B cell (primary cell): Measurements from ENCODE around the gene UBL4A. TPM values are rescaled to one million over a fixed set of nuclear protein-coding genes. Genes with fewer than 3 reads are reported as not detected.
A peak's percentile ranks its signal among the peaks of the same experiment; 100 is the strongest.

Experiments
- ATAC-seq: fragments of 200-7000 bp; cut with Tn5 transposase; one replicate; pipeline ENCODE4 v1.10.0; 2021; ENCODE audit warnings: low read depth, mild to moderate bottlenecking, moderate number of reproducible peaks, moderate library complexity
- CTCF ChIA-PET: fragments of 350-600 bp; sonication (Branson Sonifier 250); formaldehyde crosslinking; loops from one replicate; lab custom pipeline; 2021; ENCODE audit warnings: antibody characterized with exemption, inconsistent platforms; lab: Charles Lee
- POLR2A ChIA-PET: fragments of 350-600 bp; sonication (Branson Sonifier 250); formaldehyde crosslinking; loops from one replicate; lab custom pipeline; 2021; ENCODE audit warnings: antibody characterized with exemption; lab: Charles Lee
- DNase-seq: peaks from one replicate; pipeline ENCODE4 v3.0.0; 2013
- H2AFZ ChIP-seq: 2 replicates; pipeline ENCODE4 v1.6.1; 2012; ENCODE audit warnings: mild to moderate bottlenecking, low read depth, low read length; ENCODE audit not compliant: insufficient read depth, poor library complexity, severe bottlenecking
- H3K27ac ChIP-seq, 2 donors: 1 replicate in 1 of 2; 2 replicates in 1 of 2; pipeline ENCODE4 v1.5.1; 2012 to 2013; ENCODE audit warnings: low read length in 2 of 2, mild to moderate bottlenecking in 2 of 2, moderate library complexity in 1 of 2
- H3K27me3 ChIP-seq, 4 experiments: fragments of 200-600 bp in 1 of 4; sonication (generic) in 1 of 4; replicated peaks in 1 of 4; 1 replicate in 2 of 4; 2 replicates in 2 of 4; pipeline versions ENCODE4 v1.6.1 to v1.7.0; 2013 to 2016; ENCODE audit warnings: low read length in 3 of 4, mild to moderate bottlenecking in 2 of 4, mixed read lengths in 1 of 4, moderate library complexity in 1 of 4; ENCODE audit not compliant: insufficient read depth in 4 of 4, control insufficient read depth in 3 of 4; ENCODE audit errors: control extremely low read depth in 1 of 4
- H3K36me3 ChIP-seq, 2 experiments: replicated peaks in 1 of 2; 1 replicate in 1 of 2; 2 replicates in 1 of 2; pipeline versions ENCODE4 v1.6.1 to v1.7.1; 2013; ENCODE audit warnings: low read length in 1 of 2; ENCODE audit not compliant: insufficient read depth in 2 of 2, control insufficient read depth in 1 of 2; ENCODE audit errors: control extremely low read depth in 1 of 2, extremely low read depth in 1 of 2
- H3K4me1 ChIP-seq, 2 donors: fragments of 200-600 bp in 1 of 2; sonication (generic) in 1 of 2; 1 replicate in 1 of 2; 2 replicates in 1 of 2; pipeline versions ENCODE4 v1.5.1 to v1.6.1; 2013 to 2017; ENCODE audit warnings: low read length in 2 of 2; ENCODE audit not compliant: control insufficient read depth in 2 of 2, insufficient read depth in 2 of 2
- H3K4me2 ChIP-seq: replicated peaks from 2 replicates; pipeline ENCODE3; 2012; ENCODE audit warnings: mild to moderate bottlenecking, low read depth, low read length; ENCODE audit not compliant: poor library complexity, severe bottlenecking
- H3K4me3 ChIP-seq, 5 experiments: fragments of 200-600 bp in 1 of 5; sonication (generic) in 1 of 5; 1 replicate in 3 of 5; 2 replicates in 2 of 5; pipeline versions ENCODE4 v1.5.1 to v1.7.0; 2011 to 2016; ENCODE audit warnings: low read length in 4 of 5, mild to moderate bottlenecking in 4 of 5, low read depth in 2 of 5, control low read depth in 1 of 5, moderate library complexity in 1 of 5; ENCODE audit not compliant: insufficient read depth in 1 of 5; ENCODE audit errors: control extremely low read depth in 1 of 5, extremely low read depth in 1 of 5
- H3K79me2 ChIP-seq: fragments of 200-600 bp; sonication (generic); one replicate; pipeline ENCODE4 v1.6.0; 2016; ENCODE audit warnings: low read length; ENCODE audit not compliant: control insufficient read depth, insufficient read depth
- H3K9ac ChIP-seq: fragments of 200-600 bp; sonication (generic); 2 replicates; pipeline ENCODE4 v1.6.1; 2017; ENCODE audit warnings: mild to moderate bottlenecking, low read length, moderate library complexity
- H3K9me3 ChIP-seq, 3 donors: one replicate each; pipeline versions ENCODE4 v1.6.1 to v1.7.1; 2013; ENCODE audit warnings: low read length in 2 of 3; ENCODE audit not compliant: control insufficient read depth in 2 of 3, insufficient read depth in 1 of 3; ENCODE audit errors: control extremely low read depth in 1 of 3
- H4K20me1 ChIP-seq: 2 replicates; pipeline ENCODE4 v1.6.0; 2012; ENCODE audit warnings: mild to moderate bottlenecking, low read length; ENCODE audit not compliant: insufficient read depth, control insufficient read depth, poor library complexity, severe bottlenecking
- H3K27ac Mint-ChIP-seq: one replicate; pipeline ENCODE4 v1.8.0; 2021; ENCODE audit warnings: mixed read lengths
- H3K27me3 Mint-ChIP-seq: one replicate; pipeline ENCODE4 v1.8.0; 2021; ENCODE audit warnings: mixed read lengths
- H3K4me1 Mint-ChIP-seq: one replicate; pipeline ENCODE4 v1.8.0; 2021; ENCODE audit warnings: mixed read lengths
- H3K4me3 Mint-ChIP-seq: one replicate; pipeline ENCODE4 v1.8.0; 2021; ENCODE audit warnings: mixed read lengths
- H3K9me3 Mint-ChIP-seq: one replicate; pipeline ENCODE4 v1.8.0; 2022; ENCODE audit warnings: mixed read lengths; ENCODE audit not compliant: insufficient read depth
- CTCF ChIP-seq: fragments of 200-600 bp; IDR thresholded peaks from one replicate; pipeline ENCODE4 v1.8.0; 2022; ENCODE audit warnings: antibody characterized with exemption, mild to moderate bottlenecking
- EZH2 ChIP-seq: IDR thresholded peaks from 2 replicates; pipeline ENCODE4 v1.6.1; 2012; ENCODE audit warnings: borderline replicate concordance, low read depth, mild to moderate bottlenecking, moderate library complexity, low read length; ENCODE audit not compliant: insufficient read depth, poor library complexity, severe bottlenecking
- WGBS: methylation state at CpG from one replicate; pipeline ENCODE4 v1.1.5; 2013; ENCODE audit warnings: missing lambda C conversion rate; ENCODE audit not compliant: insufficient coverage; 5-methylcytosine and 5-hydroxymethylcytosine counted together
- intact Hi-C: fragments of 100-400 bp; cut with micrococcal nuclease; formaldehyde crosslinking; loops from one replicate; pipeline ENCODE4 v1.10.0; 2022
- polyA plus RNA-seq: library from polyadenylated mRNA; depleted of rRNA; stranded (reverse); fragments of >200 nt; gene quantifications from 2 replicates; pipeline ENCODE4 v1.2.3, GENCODE V29; 2012
- total RNA-seq, 2 donors: library from RNA; stranded (reverse); fragments of 120-200 nt in 1 of 2; gene quantifications; 1 replicate in 1 of 2; 2 replicates in 1 of 2; pipeline versions ENCODE4 v1.2.3 to v1.2.4, GENCODE V29; 2013 to 2022

UBL4A gene
- total and polyA plus RNA-seq, 2 donors (not counting 1 experiment from before 2014, with no cell fraction given), result 13.1 to 23.3 TPM

DNA sequence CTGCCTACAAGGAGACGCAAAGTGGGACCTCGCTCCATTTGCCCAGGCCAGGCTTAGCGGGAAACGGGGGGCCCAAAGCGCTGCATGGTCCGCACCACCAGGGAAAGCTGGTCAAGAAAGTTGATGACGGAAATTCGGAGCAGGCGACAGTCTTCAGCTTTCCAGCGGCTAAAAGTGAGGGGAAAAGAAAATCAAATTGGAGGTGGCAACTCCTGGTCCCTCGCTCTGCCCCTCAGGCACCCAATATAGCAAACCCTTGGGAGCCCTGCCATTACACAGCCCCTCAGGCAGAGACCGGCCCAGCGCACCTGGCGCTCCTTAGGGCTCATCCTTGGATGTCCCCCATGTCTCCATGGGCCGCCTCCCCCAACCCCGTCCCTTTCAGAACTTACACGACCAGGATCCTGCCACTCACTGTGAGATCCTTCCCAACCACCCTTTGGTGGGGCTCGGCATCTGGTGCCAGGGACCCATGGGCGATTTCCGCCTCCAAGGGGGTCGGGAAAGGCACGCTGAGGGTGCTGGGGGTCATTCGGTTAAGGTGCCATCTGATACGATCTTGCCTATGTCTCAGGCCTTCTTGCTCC lies 8.4 kb downstream of the UBL4A start:
- ChIA-PET POLR2A (interaction anchor here (1.1 to 1.8 kb wide), 2 partner anchors 11 to 19 kb away, joined by 5 to 6 read pairs; partner anchors contain the start of gene PLXNA3), CTCF (interaction anchor here (1.0 to 1.9 kb wide), 2 partner anchors 49 to 79 kb away, joined by 3 to 5 read pairs; partner anchors contain the start of gene RPL10)
- ATAC-seq (no peak), DNase-seq (no peak)
- Histone ChIP-seq H3K4me3 (peak overlapping the region in 4 of 5 experiments; percentile 51 to 59 (median 54)), H3K4me1 (peaks cover 5 to 16% of the 10 kb centered on the region in 2 donors), H3K27ac (peak overlapping the region; percentile 41 to 75), H4K20me1 (no peaks in the 10 kb centered on the region), H3K9me3 (no peaks in the 10 kb centered on the region), H3K36me3 (no peaks in the 10 kb centered on the region), H3K9ac (peak overlapping the region; percentile 49), H3K79me2 (no peaks in the 10 kb centered on the region), H3K27me3 (no peaks in the 10 kb centered on the region), H3K4me2 (peak overlapping the region; percentile 75), H2AFZ (peak overlapping the region; percentile 65)
- Mint-ChIP-seq H3K4me3 (peak overlapping the region; percentile 88), H3K9me3 (no peaks in the 10 kb centered on the region), H3K27ac (peak overlapping the region; percentile 94), H3K27me3 (no peaks in the 10 kb centered on the region), H3K4me1 (peaks cover 17% of the 10 kb centered on the region)
- WGBS, result 50% methylated on average over 7 of the region's 24 CpGs
- intact Hi-C loops, result loop anchor here (5.0 kb wide), 1 partner anchor 36 kb away; the partner anchor contains the start of gene FAM50A
- no peak for TF ChIP-seq EZH2
- no peak for TF ChIP-seq CTCF

- POLR2A ChIA-PET, result interaction anchor here (0.6 to 1.2 kb wide), 2 partner anchors 18 to 53 kb away, joined by 3 read pairs; no protein-coding TSS in a partner anchor
- peaks cover 0 to under 1% of the 10 kb centered on the region in 2 experiments for H3K36me3 ChIP-seq
- no peaks in the 10 kb centered on the region for H3K9me3 Mint-ChIP-seq
- intact Hi-C loops, result loop anchor here (5.0 kb wide), 1 partner anchor 35 kb away; the partner anchor contains the start of gene FAM50A
- WGBS, result 96% methylated on average over 4 of the region's 8 CpGs
- H3K79me2 ChIP-seq, result no peaks in the 10 kb centered on the region
- H3K27ac Mint-ChIP-seq, result no peak overlapping the region
- no peak overlapping the region for H3K27ac ChIP-seq
- H4K20me1 ChIP-seq, result no peaks in the 10 kb centered on the region
- H3K27me3 ChIP-seq, result no peaks in the 10 kb centered on the region
- peaks cover 5 to 16% of the 10 kb centered on the region in 2 donors for H3K4me1 ChIP-seq
- H3K4me2 ChIP-seq, result no peak overlapping the region
- H2AFZ ChIP-seq, result no peak overlapping the region
- CTCF ChIA-PET, result interaction anchor here (1.0 to 1.2 kb wide), 2 partner anchors 18 to 78 kb away, joined by 3 read pairs; partner anchors contain the start of gene RPL10
- no peaks in the 10 kb centered on the region for H3K27me3 Mint-ChIP-seq
- ATAC-seq, result no peak
- no peak overlapping the region for H3K4me3 ChIP-seq
- H3K9me3 ChIP-seq, result no peaks in the 10 kb centered on the region
- no peak for DNase-seq
- no peak overlapping the region for H3K4me3 Mint-ChIP-seq
- TF ChIP-seq CTCF (no peak), EZH2 (no peak)
- H3K9ac ChIP-seq, result no peak overlapping the region
- peaks cover 11% of the 10 kb centered on the region for H3K4me1 Mint-ChIP-seq
These were observed 9.6 kb downstream of the UBL4A start for GRCh38 chrX:154476821-154477220.
